GM19035 (cell line): ENCODE data around the gene FMNL2.
A peak's percentile ranks its signal among the peaks of the same experiment; 100 is the strongest.

ENCODE experiments used
- ATAC-seq: cut with Tn5 transposase; IDR thresholded peaks from one replicate; pipeline ENCODE4 v1.9.1; 2021; ENCODE audit not compliant: unreplicated experiment

FMNL2 gene

GRCh38 chr2:152549423-152549822 is 214.4 kb downstream of the FMNL2 start:
- ATAC-seq: no peak

GRCh38 chr2:152550386-152550785 is 215.4 kb downstream of the FMNL2 start:
- ATAC-seq: no peak

GRCh38 chr2:152552888-152553287 is 217.9 kb downstream of the FMNL2 start:
- no peak for ATAC-seq

- ATAC-seq: no peak
These were observed 218.5 kb downstream of the FMNL2 start for GRCh38 chr2:152553518-152553917.

GRCh38 chr2:152555048-152555447 is 220.1 kb downstream of the FMNL2 start:
- ATAC-seq: no peak

- no peak for ATAC-seq
These were observed 221.5 kb downstream of the FMNL2 start for GRCh38 chr2:152556506-152556905.

- ATAC-seq: no peak
These were observed 222.4 kb downstream of the FMNL2 start for GRCh38 chr2:152557273-152557888.

GRCh38 chr2:152558158-152558984 is 223.4 kb downstream of the FMNL2 start:
- ATAC-seq: peak; percentile 74

GRCh38 chr2:152559008-152559407 is 224.0 kb downstream of the FMNL2 start:
- peak; percentile 35 for ATAC-seq

GRCh38 chr2:152560166-152560565 is 225.2 kb downstream of the FMNL2 start:
- ATAC-seq: no peak

- ATAC-seq: no peak
These were observed 226.1 kb downstream of the FMNL2 start for GRCh38 chr2:152560873-152561595.

GRCh38 chr2:152562198-152562884 is 227.4 kb downstream of the FMNL2 start:
- ATAC-seq: no peak

- ATAC-seq: no peak
These were observed 228.8 kb downstream of the FMNL2 start for GRCh38 chr2:152563764-152564163.

GRCh38 chr2:152564754-152565551 is 230.0 kb downstream of the FMNL2 start:
- peak; percentile 82 for ATAC-seq

- peak; percentile 62 for ATAC-seq
These were observed 231.1 kb downstream of the FMNL2 start for GRCh38 chr2:152565884-152566727.

- peak; percentile 35 for ATAC-seq
These were observed 231.7 kb downstream of the FMNL2 start for GRCh38 chr2:152566728-152567069.

GRCh38 chr2:152568531-152568930 is 233.6 kb downstream of the FMNL2 start:
- no peak for ATAC-seq

- ATAC-seq: no peak
These were observed 234.2 kb downstream of the FMNL2 start for GRCh38 chr2:152569186-152569585.

GRCh38 chr2:152571048-152571766 is 236.2 kb downstream of the FMNL2 start:
- no peak for ATAC-seq
